ENCODE measurements around the gene CYP11A1. TPM values are rescaled to one million over a fixed set of nuclear protein-coding genes. Genes with fewer than 3 reads are reported as not detected.

The CYP11A1 gene
- polyA plus RNA-seq (2012; ENCODE audit: insufficient read depth, insufficient read length, low read depth), result not detected

- no peak for DNase-seq
- H3K27me3 ChIP-seq, result no peaks in the 10 kb centered on the region; the same call in 1 of the 2 replicates
- H3K4me3 ChIP-seq (ENCODE audit: low read depth, low read length), result no peak within 1 kb of the TSS
- H3K36me3 ChIP-seq, result no peaks in the 10 kb centered on the region
- H3K9me3 ChIP-seq, result no peaks in the 10 kb centered on the region
- TF ChIP-seq CTCF (IDR thresholded peaks at IDR 0.05; ENCODE audit: low read depth, low read length), result no peak
- no peaks in the 10 kb centered on the region for H3K4me1 ChIP-seq
These were observed at the start of gene CYP11A1 for GRCh38 chr15:74367296-74367854. TSS of gene CYP11A1 (minus strand) at chr15:74367646. CDS start at chr15:74367585, 61 bp downstream.

GRCh38 chr15:74417225-74417624 lies 49.8 kb upstream of the CYP11A1 start:
- Histone ChIP-seq H3K4me3 (ENCODE audit: low read depth, low read length) (no peak overlapping the region), H3K27me3 (no peaks in the 10 kb centered on the region), H3K36me3 (no peaks in the 10 kb centered on the region), H3K9me3 (no peaks in the 10 kb centered on the region), H3K4me1 (peaks cover 17% of the 10 kb centered on the region)
- TF ChIP-seq CTCF (IDR thresholded peaks at IDR 0.05; ENCODE audit: low read depth, low read length), result no peak
- DNase-seq, result no peak

GRCh38 chr15:74415966-74416916 lies 48.8 kb upstream of the CYP11A1 start:
- Histone ChIP-seq H3K4me3 (ENCODE audit: low read depth, low read length) (no peak overlapping the region), H3K4me1 (peaks cover 17% of the 10 kb centered on the region), H3K9me3 (no peaks in the 10 kb centered on the region), H3K27me3 (no peaks in the 10 kb centered on the region), H3K36me3 (no peaks in the 10 kb centered on the region)
- DNase-seq, result no peak
- no peak for TF ChIP-seq CTCF (IDR thresholded peaks at IDR 0.05; ENCODE audit: low read depth, low read length)

- H3K4me1 ChIP-seq, result peaks cover 17% of the 10 kb centered on the region
- no peaks in the 10 kb centered on the region for H3K27me3 ChIP-seq
- no peak overlapping the region for H3K4me3 ChIP-seq (ENCODE audit: low read depth, low read length)
- no peak for TF ChIP-seq CTCF (IDR thresholded peaks at IDR 0.05; ENCODE audit: low read depth, low read length)
- no peaks in the 10 kb centered on the region for H3K9me3 ChIP-seq
- DNase-seq, result no peak
- H3K36me3 ChIP-seq, result no peaks in the 10 kb centered on the region
These were observed 47.3 kb upstream of the CYP11A1 start for GRCh38 chr15:74414603-74415338.

GRCh38 chr15:74414081-74414580 lies 46.7 kb upstream of the CYP11A1 start:
- Histone ChIP-seq H3K36me3 (no peaks in the 10 kb centered on the region), H3K4me3 (ENCODE audit: low read depth, low read length) (no peak overlapping the region)
- DNase-seq, result no peak

More at GRCh38 chr15:74414081-74414580, 46.7 kb upstream of the CYP11A1 start:
- TF ChIP-seq CTCF (IDR thresholded peaks at IDR 0.05; ENCODE audit: low read depth, low read length), result no peak
- Histone ChIP-seq H3K27me3 (no peaks in the 10 kb centered on the region), H3K4me1 (peaks cover 17% of the 10 kb centered on the region), H3K9me3 (no peaks in the 10 kb centered on the region)

Measured in BE2C (cell line).